ENCODE measurements around the gene PDE3A.

Gene PDE3A

DNA sequence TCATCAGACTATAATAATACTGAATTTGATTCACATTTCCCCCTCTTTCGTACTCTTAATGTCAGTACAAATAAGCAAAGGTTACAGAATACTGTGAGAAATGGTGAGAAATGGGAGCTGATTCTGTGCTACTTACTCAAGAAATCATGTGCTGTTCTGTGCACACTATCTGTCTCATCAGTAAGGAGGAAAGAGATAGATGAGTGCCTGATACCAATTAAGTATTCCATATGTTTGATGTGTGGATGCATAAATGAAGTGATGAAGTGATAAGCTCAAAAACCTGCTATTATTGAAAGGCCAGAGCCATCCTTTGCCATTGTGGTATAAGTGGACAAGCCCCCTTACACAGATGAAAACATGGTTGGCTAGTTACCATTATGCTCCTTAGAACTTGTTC, 127.7 kb downstream of the PDE3A start:
- DNase-seq (ENCODE audit: low read depth): no peak

GRCh38 chr12:20497707-20498106, 129.4 kb downstream of the PDE3A start:
- DNase-seq (ENCODE audit: low read depth): no peak

GRCh38 chr12:20501958-20502357, 133.6 kb downstream of the PDE3A start:
- DNase-seq (ENCODE audit: low read depth): no peak

DNA sequence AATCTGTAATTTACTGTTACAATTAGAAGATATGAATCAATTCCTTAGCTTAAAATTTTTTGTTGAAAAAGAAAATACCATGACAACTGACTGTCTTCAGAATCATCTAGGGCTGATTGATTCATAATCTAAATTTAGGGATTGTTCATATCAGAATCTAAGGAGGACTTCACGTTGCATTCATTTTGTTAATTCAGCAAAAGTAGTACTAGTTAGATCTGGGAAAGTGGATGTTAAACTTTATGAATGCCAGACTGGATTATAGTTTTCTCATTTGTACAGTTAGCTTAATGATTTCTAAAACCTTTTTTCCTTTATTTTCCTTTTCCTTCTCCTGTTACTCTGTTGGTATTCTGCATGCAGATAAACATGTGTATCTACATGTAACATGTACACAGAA, 135.5 kb downstream of the PDE3A start:
- no peak for DNase-seq (ENCODE audit: low read depth)

GRCh38 chr12:20505056-20505455, 136.7 kb downstream of the PDE3A start:
- no peak for DNase-seq (ENCODE audit: low read depth)

DNA sequence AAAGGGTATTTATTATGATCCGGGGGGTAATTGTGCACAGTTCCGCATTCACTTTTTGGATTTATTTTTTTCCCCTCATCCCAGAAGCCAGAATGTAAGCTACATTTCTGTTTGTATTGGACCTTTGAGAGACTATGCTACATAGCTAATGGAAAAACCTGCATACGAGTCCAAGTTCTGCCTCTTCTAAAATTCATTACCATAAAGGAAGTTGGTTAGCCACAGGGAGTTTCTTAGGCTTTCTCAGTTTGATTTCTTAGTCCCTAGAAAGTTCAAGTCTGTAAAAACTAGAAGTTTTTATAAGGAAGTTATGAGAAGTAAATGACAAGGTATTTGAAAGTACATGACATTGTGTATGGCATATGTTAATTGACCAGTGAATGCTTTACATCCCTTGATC, 138.7 kb downstream of the PDE3A start:
- no peak for DNase-seq (ENCODE audit: low read depth)

DNA sequence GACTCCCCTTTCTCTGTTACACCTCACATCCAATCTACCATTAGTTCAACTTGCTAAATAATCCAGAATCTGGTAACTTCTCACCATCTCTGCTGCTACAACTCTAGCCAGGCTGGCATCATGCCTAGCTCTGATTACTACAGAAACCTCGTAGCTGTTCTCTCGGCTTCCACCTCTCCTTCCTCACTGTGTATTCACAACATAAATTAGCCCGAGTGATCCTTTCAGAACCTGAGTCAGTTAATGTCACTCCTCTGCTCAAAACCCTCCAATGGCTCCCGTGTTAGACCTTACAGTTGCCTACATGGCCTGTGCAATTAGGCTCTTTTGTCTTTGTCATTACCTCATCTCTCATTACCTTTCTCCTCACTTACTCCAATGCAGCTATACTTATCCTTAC, 139.4 kb downstream of the PDE3A start:
- DNase-seq (ENCODE audit: low read depth): no peak

- DNase-seq (ENCODE audit: low read depth): no peak
Measured at GRCh38 chr12:20508359-20508758, 140.0 kb downstream of the PDE3A start.

DNA sequence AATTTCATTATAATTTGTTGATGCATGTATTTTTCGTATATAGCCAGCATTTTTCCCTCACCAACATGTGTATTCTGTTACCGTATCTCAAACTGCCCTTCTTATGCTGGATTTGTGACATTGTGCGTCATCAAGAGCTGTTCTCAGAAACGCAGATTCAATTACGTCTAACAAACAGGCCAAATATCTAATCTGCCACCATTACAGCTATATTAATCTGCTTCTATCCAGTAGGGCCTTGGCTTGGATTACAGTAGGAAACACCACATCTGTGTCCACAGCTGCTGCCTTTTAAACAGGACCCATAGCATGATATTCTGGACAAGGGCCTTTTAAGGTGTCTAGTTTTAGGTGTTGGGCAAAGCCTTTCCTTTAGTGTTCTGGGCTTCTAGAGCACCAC, 140.6 kb downstream of the PDE3A start:
- no peak for DNase-seq (ENCODE audit: low read depth)

- DNase-seq (ENCODE audit: low read depth): no peak
Measured at GRCh38 chr12:20510811-20511210, 142.5 kb downstream of the PDE3A start.

GRCh38 chr12:20513189-20513588, 144.9 kb downstream of the PDE3A start:
- DNase-seq (ENCODE audit: low read depth): no peak

DNA sequence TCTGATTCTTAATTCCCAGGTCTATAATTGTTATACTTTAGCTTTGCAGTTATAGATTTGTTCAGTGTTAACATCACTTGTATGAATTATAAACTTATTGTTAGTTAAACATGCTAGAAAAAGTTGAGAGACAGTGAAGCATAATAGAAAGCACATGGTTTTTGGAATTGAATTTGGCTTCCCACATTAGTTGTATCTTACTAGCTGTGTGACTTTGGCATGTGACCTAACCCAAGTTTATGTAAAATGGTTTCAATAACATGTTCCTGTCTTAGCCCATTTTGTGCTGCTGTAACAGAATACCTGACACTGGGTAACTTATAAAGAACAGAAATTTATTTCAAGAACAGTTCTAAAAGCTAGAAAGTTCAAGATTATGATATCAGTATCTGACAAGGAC, 146.3 kb downstream of the PDE3A start:
- DNase-seq (ENCODE audit: low read depth): no peak

GRCh38 chr12:20520532-20520931, 152.2 kb downstream of the PDE3A start:
- no peak for DNase-seq (ENCODE audit: low read depth)

GRCh38 chr12:20523658-20524057, 155.3 kb downstream of the PDE3A start:
- no peak for DNase-seq (ENCODE audit: low read depth)

GRCh38 chr12:20524113-20524512, 155.8 kb downstream of the PDE3A start:
- no peak for DNase-seq (ENCODE audit: low read depth)

GRCh38 chr12:20525064-20525610, 156.8 kb downstream of the PDE3A start:
- DNase-seq (ENCODE audit: low read depth): no peak

DNA sequence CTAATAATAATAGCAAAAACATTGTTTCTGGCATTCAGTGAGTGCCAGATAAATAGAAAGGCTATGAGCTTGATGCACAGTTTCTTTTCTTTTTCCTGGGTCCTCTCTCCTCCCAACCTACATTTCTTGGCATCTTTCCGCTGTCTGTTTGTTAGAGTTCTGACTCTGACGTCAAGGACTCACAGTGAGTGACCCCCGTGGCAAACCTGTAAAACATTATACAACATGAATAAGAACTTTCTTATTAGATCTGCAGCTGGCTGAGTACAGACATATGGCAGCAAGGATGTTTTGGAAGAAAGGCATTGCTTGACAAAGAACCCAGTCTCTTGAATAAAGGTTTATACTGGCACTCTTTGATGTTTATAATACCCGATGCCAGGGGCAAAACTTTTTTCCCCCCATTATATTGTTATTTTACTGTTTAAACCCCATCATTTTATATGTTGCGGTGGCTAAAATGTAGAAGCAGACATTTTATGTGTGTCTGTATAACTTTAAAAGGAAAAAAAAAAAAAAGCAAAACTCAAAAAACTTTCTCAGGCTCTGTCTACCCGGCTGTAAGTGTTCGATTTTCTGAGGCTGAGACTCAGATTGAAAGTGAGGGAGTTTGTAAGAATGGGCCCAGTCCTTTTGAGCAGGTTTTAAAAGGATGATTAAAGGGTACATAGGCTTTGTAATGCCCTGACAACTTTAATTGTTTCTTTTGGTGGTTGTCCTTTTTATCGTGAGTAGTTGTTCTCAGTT, 159.3 kb downstream of the PDE3A start:
- DNase-seq (ENCODE audit: low read depth): no peak

DNA sequence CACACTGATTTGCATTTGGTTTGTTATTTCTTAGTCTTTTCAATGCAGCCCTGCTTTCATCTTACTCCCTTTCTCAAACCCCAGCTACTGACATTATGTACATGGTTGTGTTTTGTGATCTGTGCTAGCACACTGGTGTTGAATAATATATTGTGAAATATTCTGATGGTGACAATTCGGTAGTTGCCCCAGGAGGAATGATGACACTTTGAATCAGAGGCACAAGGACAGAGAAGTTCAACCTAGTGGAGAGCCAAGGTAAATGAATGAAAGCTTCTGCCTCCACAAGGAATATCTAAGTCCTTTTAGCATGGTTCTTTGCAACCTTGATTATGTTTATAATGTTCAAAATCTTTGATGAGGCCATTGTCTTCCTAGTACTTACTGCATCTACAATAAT, 159.9 kb downstream of the PDE3A start:
- no peak for DNase-seq (ENCODE audit: low read depth)

GRCh38 chr12:20546267-20546666, 177.9 kb downstream of the PDE3A start:
- no peak for DNase-seq (ENCODE audit: low read depth)

DNA sequence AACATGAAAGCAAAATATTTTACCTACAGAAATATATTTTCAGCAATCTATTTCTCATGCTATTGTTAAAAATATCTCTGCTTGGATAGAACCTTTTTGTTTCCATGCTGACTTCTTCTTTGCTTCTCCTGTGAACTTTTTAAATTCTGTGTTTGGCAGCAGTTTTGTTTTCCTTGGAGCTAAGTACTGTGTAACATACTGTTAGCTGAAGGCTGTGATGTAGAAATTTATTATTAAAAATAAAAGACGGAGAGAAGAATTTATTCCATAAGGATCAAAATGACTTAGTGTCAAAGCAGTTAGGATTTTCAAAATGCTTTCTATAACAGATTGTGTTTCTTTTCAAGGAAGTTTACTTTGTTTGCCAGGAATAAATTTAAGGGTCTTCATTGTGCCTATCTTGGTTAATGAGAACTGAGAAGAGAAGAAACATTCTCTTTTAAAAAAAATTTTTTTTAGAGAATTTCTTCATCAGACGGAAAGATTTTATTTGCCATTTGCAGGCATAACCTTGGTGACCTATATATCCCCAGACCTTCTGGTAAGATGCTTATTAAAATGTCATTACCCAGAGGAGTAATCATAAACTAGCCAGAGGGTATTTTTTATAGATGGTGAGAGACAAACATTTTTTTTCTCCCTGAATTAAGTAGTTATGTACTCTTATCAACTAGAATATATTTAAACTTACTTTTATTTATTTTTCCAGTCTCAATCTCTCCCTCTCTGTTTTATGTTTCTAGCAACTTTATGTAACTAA, 179.7 kb downstream of the PDE3A start:
- no peak for DNase-seq (ENCODE audit: low read depth)

DNA sequence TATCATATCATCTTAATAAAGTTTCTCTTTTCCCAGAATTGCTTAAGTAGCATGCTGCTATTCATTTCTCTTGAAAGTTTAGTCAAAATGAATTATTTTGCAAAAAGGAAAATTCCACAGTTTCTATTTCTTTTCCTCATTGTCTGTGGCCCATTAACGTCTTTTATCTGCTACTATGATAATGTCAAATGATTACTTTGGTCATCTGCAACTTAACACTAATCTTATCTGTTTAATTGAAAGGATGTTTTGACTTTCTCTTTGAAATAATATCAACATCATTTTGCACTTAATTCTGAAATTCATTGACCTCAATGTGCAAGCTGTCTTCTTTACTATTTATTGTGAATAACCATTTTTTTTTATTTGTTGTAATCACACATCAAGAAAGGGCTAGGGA, 180.3 kb downstream of the PDE3A start:
- no peak for DNase-seq (ENCODE audit: low read depth)

- no peak for DNase-seq (ENCODE audit: low read depth)
Measured at GRCh38 chr12:20549108-20549719, 180.9 kb downstream of the PDE3A start.
